DMS153 treated with DMSO at 0.1 percent for 48 hours (cell line): Measurements from ENCODE around the gene ODR4.
"Not testable (repeated sequence)": the region's sequence is repeated elsewhere in the genome, so short reads cannot be mapped to it uniquely, and the experiment has no call there.

ENCODE experiments used
- DNase-seq: peaks from one replicate; lab custom pipeline; 2025; ENCODE audit not compliant: unreplicated experiment; lab: John Stamatoyannopoulos, UW

ODR4 gene

GRCh38 chr1:186420923-186421322, 45.3 kb downstream of the ODR4 start:
- no peak for DNase-seq

- no peak for DNase-seq
Observed at GRCh38 chr1:186421446-186421845, 45.8 kb downstream of the ODR4 start.

- DNase-seq = no peak
Observed at GRCh38 chr1:186424539-186424938, 48.9 kb downstream of the ODR4 start.

GRCh38 chr1:186426118-186426517, 50.5 kb downstream of the ODR4 start:
- DNase-seq = no peak

- no peak for DNase-seq
Observed at GRCh38 chr1:186429017-186429416, 53.4 kb downstream of the ODR4 start.

GRCh38 chr1:186435336-186435735, 59.7 kb downstream of the ODR4 start:
- no peak for DNase-seq

GRCh38 chr1:186438567-186438966, 62.9 kb downstream of the ODR4 start:
- no peak for DNase-seq

- DNase-seq = peak; percentile 49
Observed at GRCh38 chr1:186440584-186440983, 64.9 kb downstream of the ODR4 start.

- no peak for DNase-seq
Observed at GRCh38 chr1:186442651-186443375, 67.2 kb downstream of the ODR4 start.

- no peak for DNase-seq
Observed at GRCh38 chr1:186443638-186444037, 68.0 kb downstream of the ODR4 start.

- no peak for DNase-seq
Observed at GRCh38 chr1:186446152-186446551, 70.5 kb downstream of the ODR4 start.

GRCh38 chr1:186454981-186455380, 79.3 kb downstream of the ODR4 start:
- DNase-seq = no peak

GRCh38 chr1:186456729-186457255, 81.2 kb downstream of the ODR4 start:
- DNase-seq = no peak

- not testable (repeated sequence) for DNase-seq
Observed at GRCh38 chr1:186459161-186459560, 83.5 kb downstream of the ODR4 start.

GRCh38 chr1:186461014-186461413, 85.4 kb downstream of the ODR4 start, which contains the start of gene PDC:
PDC (minus strand) TSS chr1:186461114; CDS start chr1:186449459, 11,655 bp downstream.
- DNase-seq = no peak

GRCh38 chr1:186463511-186463910, 87.9 kb downstream of the ODR4 start:
- DNase-seq = no peak

GRCh38 chr1:186463926-186464325, 88.3 kb downstream of the ODR4 start:
- no peak for DNase-seq

GRCh38 chr1:186465491-186465890, 89.9 kb downstream of the ODR4 start:
- DNase-seq = not testable (repeated sequence)

- no peak for DNase-seq
Observed at GRCh38 chr1:186465946-186466345, 90.3 kb downstream of the ODR4 start.
